K562 (cell line): ENCODE measurements around the gene PRMT2. TPM values are rescaled to one million over a fixed set of nuclear protein-coding genes. Genes with fewer than 3 reads are reported as not detected.

Experiments used
- ATAC-seq: fragments of 200-7000 bp; cut with Tn5 transposase; 3 replicates; pipeline ENCODE4 v1.9.1; 2020; ENCODE audit warnings: moderate library complexity
- BruUV-seq: library from RNA; stranded (reverse); fragments of 400-500 nt; replicated peaks from 2 replicates; lab custom pipeline; 2021; lab: Mats Ljungman, UMichigan
- CTCF ChIA-PET: fragments of 300-600 bp; formaldehyde crosslinking; extraction: SDS; loops from one replicate; lab custom pipeline; 2021; ENCODE audit warnings: low intra/inter-chr PET ratio; lab: Yijun Ruan, JAX
- POLR2A ChIA-PET: fragments of 300-600, 350-650 bp; sonication (Branson Sonifier 250); formaldehyde crosslinking; extraction: SDS; loops from one replicate; lab custom pipeline; 2021; ENCODE audit warnings: antibody characterized with exemption, inconsistent platforms; lab: Yijun Ruan, JAX
- DNase-seq, 4 experiments: peaks; one replicate each; pipeline versions ENCODE4 v3.0.0 to v3.0.0-alpha.2; 2011 to 2018; ENCODE audit warnings: low spot score in 3 of 4, mixed read lengths in 3 of 4; ENCODE audit errors: extremely low read depth in 1 of 4
- FAIRE-seq: peaks from 2 replicates; lab custom pipeline; 2011; peaks lifted over from hg19 to GRCh38; lab: Jason Lieb, UNC
- H2AFZ ChIP-seq: 2 replicates; pipeline ENCODE4 v1.6.0; 2011; ENCODE audit warnings: low read depth, low read length, control low read depth, inconsistent platforms
- H3K27ac ChIP-seq: fragments of 200-600 bp; 3 replicates; pipeline ENCODE4 v1.8.0; 2011; ENCODE audit warnings: low read depth, mild to moderate bottlenecking, control low read depth, inconsistent platforms, low read length, moderate library complexity, mixed read lengths; ENCODE audit errors: extremely low read depth
- H3K27me3 ChIP-seq, 2 experiments: fragments of 300-600 bp in 1 of 2; 2 replicates in 1 of 2; 3 replicates in 1 of 2; pipeline versions ENCODE4 v1.6.0 to v1.8.0; 2011; ENCODE audit warnings: inconsistent platforms in 2 of 2, low read length in 2 of 2, mild to moderate bottlenecking in 1 of 2, mixed read lengths in 1 of 2, moderate library complexity in 1 of 2; ENCODE audit not compliant: control insufficient read depth in 2 of 2, insufficient read depth in 2 of 2
- H3K36me3 ChIP-seq: fragments of 300-600 bp; 3 replicates; pipeline ENCODE4 v1.8.0; 2011; ENCODE audit warnings: mild to moderate bottlenecking, low read length, inconsistent platforms; ENCODE audit not compliant: control insufficient read depth, insufficient read depth
- H3K4me1 ChIP-seq, 2 experiments: fragments of 200-600 bp in 1 of 2; replicated peaks in 1 of 2; 2 replicates in 1 of 2; 3 replicates in 1 of 2; pipeline versions ENCODE4 v1.5.1 to v1.8.0; 2011; ENCODE audit warnings: inconsistent platforms in 2 of 2, low read length in 2 of 2, mild to moderate bottlenecking in 1 of 2, mixed read lengths in 1 of 2, moderate library complexity in 1 of 2; ENCODE audit not compliant: control insufficient read depth in 2 of 2, insufficient read depth in 2 of 2
- H3K4me2 ChIP-seq: 2 replicates; pipeline ENCODE4 v1.6.1; 2011; ENCODE audit warnings: low read length, control low read depth, inconsistent platforms, mixed read lengths; ENCODE audit not compliant: insufficient read depth
- H3K4me3 ChIP-seq: fragments of 200-600 bp; sonication (generic), shearing (Covaris generic); 2 replicates; pipeline ENCODE4 v1.5.1; 2016; ENCODE audit warnings: control low read depth, inconsistent platforms
- H3K79me2 ChIP-seq: fragments of 200-600 bp; 3 replicates; pipeline ENCODE4 v1.8.0; 2011; ENCODE audit warnings: low read length, inconsistent platforms; ENCODE audit not compliant: control insufficient read depth, insufficient read depth
- H3K9ac ChIP-seq, 2 experiments: 2 replicates each; pipeline versions ENCODE4 v1.6.0 to v1.6.1; 2011; ENCODE audit warnings: low read depth in 2 of 2, low read length in 2 of 2, control low read depth in 1 of 2, inconsistent platforms in 1 of 2, mild to moderate bottlenecking in 1 of 2, mixed read lengths in 1 of 2; ENCODE audit not compliant: insufficient read depth in 1 of 2
- H3K9me1 ChIP-seq: one replicate; pipeline ENCODE4 v1.6.0; 2011; ENCODE audit warnings: inconsistent platforms, mild to moderate bottlenecking, low read length, moderate library complexity; ENCODE audit not compliant: control insufficient read depth, insufficient read depth
- H3K9me3 ChIP-seq: replicated peaks from 2 replicates; pipeline ENCODE4 v1.5.1; 2011; ENCODE audit warnings: low read depth, low read length, inconsistent platforms; ENCODE audit not compliant: control insufficient read depth, insufficient read depth
- H4K20me1 ChIP-seq: replicated peaks from 2 replicates; pipeline ENCODE4 v1.6.1; 2011; ENCODE audit warnings: low read length, inconsistent platforms, mixed read lengths; ENCODE audit not compliant: control insufficient read depth, insufficient read depth
- BACH1 ChIP-seq: fragments of 200-800 bp; sonication (Bioruptor generic); IDR thresholded peaks from 2 replicates; pipeline ENCODE4 v1.6.1; 2016; ENCODE audit warnings: missing genetic modification characterization, missing compliant biosample characterization
- BDP1 ChIP-seq: IDR thresholded peaks from 3 replicates; pipeline ENCODE4 v1.6.1; 2011; ENCODE audit not compliant: insufficient read length, insufficient read depth
- HMG20A ChIP-seq: fragments of 450-650 bp; formaldehyde crosslinking; conservative IDR thresholded peaks from 2 replicates; pipeline ENCODE4 v1.4.0; 2020; ENCODE audit warnings: mild to moderate bottlenecking, mixed read lengths
- RFX1 ChIP-seq: fragments of 450-650 bp; IDR thresholded peaks from 2 replicates; pipeline ENCODE4 v1.6.1; 2016; ENCODE audit warnings: mild to moderate bottlenecking, moderate library complexity
- SPI1 ChIP-seq: IDR thresholded peaks from 2 replicates; pipeline ENCODE4 v1.6.1; 2011; ENCODE audit warnings: low read depth, low read length, control low read depth, borderline replicate concordance
- TCF3 ChIP-seq: sonication (generic); formaldehyde crosslinking; IDR thresholded peaks from 2 replicates; pipeline ENCODE4 v1.4.0; 2020; ENCODE audit warnings: mild to moderate bottlenecking, missing genetic modification reagents
- ZC3H8 ChIP-seq: fragments of 450-650 bp; IDR thresholded peaks from 2 replicates; pipeline ENCODE4 v1.6.1; 2017
- ZNF263 ChIP-seq: sonication (generic); formaldehyde crosslinking; IDR thresholded peaks from 2 replicates; pipeline ENCODE4 v1.8.0; 2022; ENCODE audit warnings: mild to moderate bottlenecking, missing genetic modification reagents, borderline replicate concordance
- WGBS: fragments of 100-300 bp; shearing (Covaris generic); methylation state at CpG from one replicate; pipeline ENCODE4 v1.1.6; 2016; ENCODE audit warnings: low coverage, mixed read lengths; ENCODE audit not compliant: insufficient coverage; ENCODE audit errors: missing lambda C conversion rate; 5-methylcytosine and 5-hydroxymethylcytosine counted together
- in situ Hi-C: fragments of 300-500 bp; cut with MboI; formaldehyde crosslinking; loops from 4 replicates; pipeline ENCODE4 v1.15.0; 2018; ENCODE audit warnings: inconsistent platforms, mixed read lengths
- intact Hi-C: fragments of 100-400 bp; cut with micrococcal nuclease; formaldehyde crosslinking; loops from 2 replicates; pipeline ENCODE4 v1.14.2; 2022
- polyA plus RNA-seq, 8 experiments: library from polyadenylated mRNA; depleted of rRNA in 4 of 8; stranded (reverse) in 5 of 8; unstranded in 3 of 8; fragments of >200 nt; fragmentation: Nextera tagmentation in 2 of 8; fragmentation: Illumina TruSeq in 1 of 8; extraction: Ambion mirVana in 2 of 8; extraction: Trizol in 1 of 8; gene quantifications; 2 replicates each; pipeline versions ENCODE4 v1.2.1 to v1.2.3, GENCODE V29; 2011 to 2014; ENCODE audit warnings: inconsistent platforms in 1 of 8, missing spikeins in 1 of 8
- total RNA-seq, 7 experiments: library from RNA; depleted of rRNA in 6 of 7; stranded (reverse); fragments of >200 nt in 6 of 7; fragmentation: Illumina TruSeq in 2 of 7; extraction: Trizol in 2 of 7; gene quantifications; 2 replicates each; pipeline versions ENCODE4 v1.2.1 to v1.2.3, GENCODE V29; 2011 to 2021; ENCODE audit warnings: low replicate concordance in 1 of 7
- TF ChIP-seq, protein P1 (sequence below): fragments of 450-650 bp; IDR thresholded peaks from 2 replicates; pipeline ENCODE4 v1.6.1; 2018; ENCODE audit not compliant: partially characterized antibody

The PRMT2 gene
- total and polyA plus RNA-seq, 9 of the 15 experiments (the other 6 are each of a cell fraction or from before 2014, with no cell fraction given) = 37.2 to 85.7 (median 59.3) TPM

DNA sequence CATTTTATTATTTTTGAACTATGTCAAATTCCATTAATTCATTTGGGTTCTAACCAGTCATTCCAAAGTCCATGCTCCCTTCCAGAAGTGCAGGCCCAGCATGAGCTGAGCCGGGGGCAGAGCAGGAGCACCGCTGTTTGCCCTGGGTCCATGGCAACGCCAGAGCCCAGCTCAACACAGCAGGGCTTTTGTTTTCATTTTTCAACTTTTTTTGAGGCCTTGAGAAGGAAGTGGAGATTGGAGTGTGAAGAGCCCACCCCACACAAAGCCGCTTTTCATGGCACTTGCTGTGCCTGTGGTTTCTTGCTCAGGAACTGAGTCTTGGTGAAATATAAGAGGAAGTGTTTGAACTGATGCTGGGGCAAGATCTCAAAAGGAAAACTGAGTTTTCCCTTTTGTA, 13.2 kb upstream of the PRMT2 start (continued):
- TF ChIP-seq, protein P1, sequence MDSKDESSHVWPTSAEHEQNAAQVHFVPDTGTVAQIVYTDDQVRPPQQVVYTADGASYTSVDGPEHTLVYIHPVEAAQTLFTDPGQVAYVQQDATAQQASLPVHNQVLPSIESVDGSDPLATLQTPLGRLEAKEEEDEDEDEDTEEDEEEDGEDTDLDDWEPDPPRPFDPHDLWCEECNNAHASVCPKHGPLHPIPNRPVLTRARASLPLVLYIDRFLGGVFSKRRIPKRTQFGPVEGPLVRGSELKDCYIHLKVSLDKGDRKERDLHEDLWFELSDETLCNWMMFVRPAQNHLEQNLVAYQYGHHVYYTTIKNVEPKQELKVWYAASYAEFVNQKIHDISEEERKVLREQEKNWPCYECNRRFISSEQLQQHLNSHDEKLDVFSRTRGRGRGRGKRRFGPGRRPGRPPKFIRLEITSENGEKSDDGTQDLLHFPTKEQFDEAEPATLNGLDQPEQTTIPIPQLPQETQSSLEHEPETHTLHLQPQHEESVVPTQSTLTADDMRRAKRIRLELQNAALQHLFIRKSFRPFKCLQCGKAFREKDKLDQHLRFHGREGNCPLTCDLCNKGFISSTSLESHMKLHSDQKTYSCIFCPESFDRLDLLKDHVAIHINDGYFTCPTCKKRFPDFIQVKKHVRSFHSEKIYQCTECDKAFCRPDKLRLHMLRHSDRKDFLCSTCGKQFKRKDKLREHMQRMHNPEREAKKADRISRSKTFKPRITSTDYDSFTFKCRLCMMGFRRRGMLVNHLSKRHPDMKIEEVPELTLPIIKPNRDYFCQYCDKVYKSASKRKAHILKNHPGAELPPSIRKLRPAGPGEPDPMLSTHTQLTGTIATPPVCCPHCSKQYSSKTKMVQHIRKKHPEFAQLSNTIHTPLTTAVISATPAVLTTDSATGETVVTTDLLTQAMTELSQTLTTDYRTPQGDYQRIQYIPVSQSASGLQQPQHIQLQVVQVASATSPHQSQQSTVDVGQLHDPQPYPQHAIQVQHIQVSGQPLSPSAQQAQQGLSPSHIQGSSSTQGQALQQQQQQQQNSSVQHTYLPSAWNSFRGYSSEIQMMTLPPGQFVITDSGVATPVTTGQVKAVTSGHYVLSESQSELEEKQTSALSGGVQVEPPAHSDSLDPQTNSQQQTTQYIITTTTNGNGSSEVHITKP = no peak
- TF ChIP-seq BACH1 (tag) (no peak), SPI1 (peak; percentile 67; the same call in 1 of the 2 replicates), ZNF263 (no peak), RFX1 (peak; percentile 24; the same call in 1 of the 2 replicates), BDP1 (no peak), ZC3H8 (no peak)

DNA sequence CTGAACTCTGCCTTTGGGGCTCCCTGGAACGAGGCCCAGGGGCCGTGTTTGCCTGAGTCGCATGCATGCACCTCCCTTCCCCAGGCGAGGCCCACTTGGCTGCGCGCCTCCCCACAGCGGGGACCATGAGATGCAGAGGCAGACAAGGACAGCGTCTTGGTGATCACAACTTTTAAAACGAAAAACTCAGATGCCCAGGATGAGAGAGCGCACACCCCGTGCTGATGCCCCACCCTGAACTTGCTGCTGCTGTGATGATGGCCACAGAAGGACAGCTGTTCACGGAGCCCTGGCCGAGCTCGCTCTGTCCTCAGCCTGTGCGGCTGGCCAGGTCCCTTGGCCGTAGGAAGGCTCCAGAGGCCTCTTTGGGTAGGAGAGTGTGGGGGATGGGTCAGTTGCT, 11.4 kb upstream of the PRMT2 start:
- no peak overlapping the region for H3K27ac ChIP-seq
- 0 out of 4 replicates have a peak overlapping the region, but pooled peaks of 1 of the 2 experiments have one; percentile 1 for H3K9ac ChIP-seq
- peaks cover 5% of the 10 kb centered on the region; the same call in 1 of the 2 replicates for H3K9me3 ChIP-seq
- DNase-seq = no peak
- TF ChIP-seq TCF3 (CRISPR knock-in tag) = no peak
- no peak for TF ChIP-seq HMG20A (CRISPR knock-in tag)
- H3K36me3 ChIP-seq = no peaks in the 10 kb centered on the region
- POLR2A ChIA-PET = interaction anchor here (1.1 kb wide), 1 partner anchor 11 kb away, joined by 3 read pairs; the partner anchor contains the start of gene PRMT2
- no peaks in the 10 kb centered on the region for H3K9me1 ChIP-seq
- no peaks in the 10 kb centered on the region for H4K20me1 ChIP-seq
- intact Hi-C loops = no loop called here
- no peak overlapping the region for H2AFZ ChIP-seq
- in situ Hi-C loops = no loop called here
- H3K27me3 ChIP-seq = peaks cover 11 to 26% of the 10 kb centered on the region in 2 experiments
- peaks cover 0 to 6% of the 10 kb centered on the region in 2 experiments; a peak in 3 of 5 replicates for H3K4me1 ChIP-seq
- no TSS peak for BruUV-seq
- no peak overlapping the region for H3K4me3 ChIP-seq
- CTCF ChIA-PET = no interaction called here
- 0 out of 3 replicates have a peak, but pooled peaks have one; percentile 35 for ATAC-seq
- no peaks in the 10 kb centered on the region for H3K79me2 ChIP-seq
- no peak for FAIRE-seq
- 25% methylated on average over 16 of the region's 16 CpGs for WGBS
- no peak overlapping the region for H3K4me2 ChIP-seq
